ENCODE data around the gene CAB39L. TPM values are rescaled to one million over a fixed set of nuclear protein-coding genes. Genes with fewer than 3 reads are reported as not detected.

The CAB39L gene
- total RNA-seq, 1 experiment from 2014 or later = 3.6 TPM

DNA sequence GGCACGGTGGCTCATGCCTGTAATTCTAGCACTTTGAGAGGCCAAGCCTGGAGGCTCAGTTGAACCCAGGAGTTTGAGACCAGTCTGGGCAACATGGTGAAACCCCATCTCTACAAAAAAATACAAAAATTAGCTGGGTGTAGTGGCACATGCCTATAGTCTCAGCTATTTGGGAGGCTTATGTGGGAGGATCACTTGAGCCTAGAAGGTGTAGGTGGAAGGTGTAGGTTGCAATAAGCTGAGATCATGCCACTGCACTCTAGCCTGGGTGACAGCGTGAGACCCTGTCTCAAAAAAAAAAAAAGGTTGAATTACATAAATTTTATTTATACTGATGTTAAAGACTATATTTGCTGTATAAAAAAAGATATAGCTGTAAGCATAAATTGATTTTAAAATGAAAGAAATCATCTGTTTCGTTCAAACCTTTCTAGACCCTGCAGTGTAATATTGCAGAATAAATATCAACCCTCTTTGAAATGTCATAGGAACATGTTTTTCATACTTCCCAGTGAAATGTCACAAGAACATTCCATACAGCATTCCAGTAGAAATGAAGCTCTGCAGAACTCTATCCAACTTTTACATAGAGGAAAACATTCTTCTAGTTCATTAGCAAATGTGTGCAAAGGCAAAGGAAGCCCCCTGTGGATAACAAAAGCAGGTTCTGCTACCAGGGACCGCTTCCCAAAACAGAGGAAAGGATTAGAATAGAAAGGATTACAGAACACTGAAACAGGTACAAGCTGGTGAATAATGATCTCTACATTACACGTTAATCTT, 76.0 kb downstream of the CAB39L start:
- H3K27ac ChIP-seq (ENCODE audit: low read depth, low read length, poor library complexity, severe bottlenecking) = no peak overlapping the region
- DNase-seq (ENCODE audit: low spot score) = peak; percentile 6
- no peak overlapping the region for H3K4me3 ChIP-seq (ENCODE audit: low read depth, low read length, poor library complexity, severe bottlenecking)
- no peaks in the 10 kb centered on the region for H3K36me3 ChIP-seq (ENCODE audit: insufficient read depth, low read length, poor library complexity, severe bottlenecking)
- ChIA-PET POLR2A (ENCODE audit: low non-redundant PET) (interaction anchor here (0.7 kb wide), 1 partner anchor 1321 kb away, joined by 3 read pairs; no protein-coding TSS in a partner anchor), CTCF (interaction anchor here (0.6 kb wide), 1 partner anchor 68 kb away, joined by 11 read pairs; no protein-coding TSS in a partner anchor)
- TF ChIP-seq, protein P1, sequence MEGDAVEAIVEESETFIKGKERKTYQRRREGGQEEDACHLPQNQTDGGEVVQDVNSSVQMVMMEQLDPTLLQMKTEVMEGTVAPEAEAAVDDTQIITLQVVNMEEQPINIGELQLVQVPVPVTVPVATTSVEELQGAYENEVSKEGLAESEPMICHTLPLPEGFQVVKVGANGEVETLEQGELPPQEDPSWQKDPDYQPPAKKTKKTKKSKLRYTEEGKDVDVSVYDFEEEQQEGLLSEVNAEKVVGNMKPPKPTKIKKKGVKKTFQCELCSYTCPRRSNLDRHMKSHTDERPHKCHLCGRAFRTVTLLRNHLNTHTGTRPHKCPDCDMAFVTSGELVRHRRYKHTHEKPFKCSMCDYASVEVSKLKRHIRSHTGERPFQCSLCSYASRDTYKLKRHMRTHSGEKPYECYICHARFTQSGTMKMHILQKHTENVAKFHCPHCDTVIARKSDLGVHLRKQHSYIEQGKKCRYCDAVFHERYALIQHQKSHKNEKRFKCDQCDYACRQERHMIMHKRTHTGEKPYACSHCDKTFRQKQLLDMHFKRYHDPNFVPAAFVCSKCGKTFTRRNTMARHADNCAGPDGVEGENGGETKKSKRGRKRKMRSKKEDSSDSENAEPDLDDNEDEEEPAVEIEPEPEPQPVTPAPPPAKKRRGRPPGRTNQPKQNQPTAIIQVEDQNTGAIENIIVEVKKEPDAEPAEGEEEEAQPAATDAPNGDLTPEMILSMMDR (conservative IDR thresholded peaks at IDR 0.05; ENCODE audit: low read depth, low read length) = no peak
- no peak for TF ChIP-seq EZH2 (IDR thresholded peaks at IDR 0.05; ENCODE audit: borderline replicate concordance, low read depth, low read length, poor library complexity, severe bottlenecking)
- H3K27me3 ChIP-seq (replicated peaks; ENCODE audit: insufficient read depth, low read depth, low read length, poor library complexity) = no peaks in the 10 kb centered on the region
- H3K4me1 ChIP-seq (ENCODE audit: insufficient read depth, low read length, poor library complexity, severe bottlenecking) = no peaks in the 10 kb centered on the region
- intact Hi-C loops (cut with micrococcal nuclease; ENCODE audit: unreplicated experiment) = no loop called here
- no peaks in the 10 kb centered on the region for H3K9me3 ChIP-seq (ENCODE audit: low read depth, low read length, poor library complexity, severe bottlenecking)
- BruUV-seq (replicated peaks) = no TSS peak

DNA sequence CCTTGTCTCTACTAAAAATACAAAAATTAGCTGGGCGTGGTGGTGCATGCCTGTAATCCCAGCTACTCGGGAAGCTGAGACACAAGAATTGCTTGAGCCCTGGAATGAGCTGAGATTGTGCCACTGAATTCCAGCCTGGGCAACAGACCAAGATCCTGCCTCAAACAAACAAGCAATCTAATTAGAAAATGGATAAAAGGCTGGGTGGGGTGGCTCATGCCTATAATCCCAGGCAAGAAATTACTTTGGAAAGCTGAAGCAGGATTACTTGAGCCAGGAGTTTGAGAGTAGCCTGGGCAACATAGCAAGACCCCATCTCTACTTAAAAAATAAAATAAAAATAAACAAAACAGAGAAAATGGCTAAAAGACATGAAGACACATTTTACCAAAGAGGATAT, 77.0 kb downstream of the CAB39L start:
- no TSS peak for BruUV-seq (replicated peaks)
- ChIA-PET POLR2A (ENCODE audit: low non-redundant PET) (no interaction called here), CTCF (no interaction called here)
- Histone ChIP-seq H3K27ac (ENCODE audit: low read depth, low read length, poor library complexity, severe bottlenecking) (no peak overlapping the region), H3K9me3 (ENCODE audit: low read depth, low read length, poor library complexity, severe bottlenecking) (no peaks in the 10 kb centered on the region), H3K36me3 (ENCODE audit: insufficient read depth, low read length, poor library complexity, severe bottlenecking) (no peaks in the 10 kb centered on the region), H3K27me3 (replicated peaks; ENCODE audit: insufficient read depth, low read depth, low read length, poor library complexity) (no peaks in the 10 kb centered on the region), H3K4me1 (ENCODE audit: insufficient read depth, low read length, poor library complexity, severe bottlenecking) (no peaks in the 10 kb centered on the region), H3K4me3 (ENCODE audit: low read depth, low read length, poor library complexity, severe bottlenecking) (no peak overlapping the region)
- TF ChIP-seq EZH2 (IDR thresholded peaks at IDR 0.05; ENCODE audit: borderline replicate concordance, low read depth, low read length, poor library complexity, severe bottlenecking) = no peak
- TF ChIP-seq, protein P1 (conservative IDR thresholded peaks at IDR 0.05; ENCODE audit: low read depth, low read length) = no peak
- intact Hi-C loops (cut with micrococcal nuclease; ENCODE audit: unreplicated experiment) = no loop called here
- DNase-seq (ENCODE audit: low spot score) = no peak

DNA sequence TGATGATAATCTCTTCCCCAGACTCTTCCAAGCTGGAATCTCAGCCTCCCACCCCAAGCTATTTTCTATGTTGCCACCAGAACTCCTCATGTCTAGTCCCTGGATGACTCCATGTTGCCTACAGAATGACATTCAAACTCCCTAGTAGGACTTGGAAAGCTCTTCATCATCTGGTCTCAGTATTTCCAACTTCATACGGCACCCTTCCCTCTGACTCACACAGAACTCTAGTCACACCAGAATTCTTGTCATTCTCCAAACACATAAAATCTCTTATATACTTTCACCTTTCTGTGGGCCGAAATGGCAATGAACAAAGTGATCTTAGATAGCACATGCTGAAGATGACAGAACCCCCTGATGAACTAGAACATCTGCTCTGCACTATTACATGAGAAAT, 86.2 kb downstream of the CAB39L start:
- POLR2A ChIA-PET (ENCODE audit: low non-redundant PET) = no interaction called here

More for the DNA sequence above, 86.2 kb downstream of the CAB39L start:
- TF ChIP-seq, protein P1 (conservative IDR thresholded peaks at IDR 0.05; ENCODE audit: low read depth, low read length) = no peak
- TF ChIP-seq EZH2 (IDR thresholded peaks at IDR 0.05; ENCODE audit: borderline replicate concordance, low read depth, low read length, poor library complexity, severe bottlenecking) = no peak
- intact Hi-C loops (cut with micrococcal nuclease; ENCODE audit: unreplicated experiment) = no loop called here
- CTCF ChIA-PET = no interaction called here
- H3K4me3 ChIP-seq (ENCODE audit: low read depth, low read length, poor library complexity, severe bottlenecking) = no peak overlapping the region
- H3K4me1 ChIP-seq (ENCODE audit: insufficient read depth, low read length, poor library complexity, severe bottlenecking) = no peaks in the 10 kb centered on the region
- BruUV-seq (replicated peaks) = no TSS peak
- H3K27me3 ChIP-seq (replicated peaks; ENCODE audit: insufficient read depth, low read depth, low read length, poor library complexity) = no peaks in the 10 kb centered on the region
- no peak overlapping the region for H3K27ac ChIP-seq (ENCODE audit: low read depth, low read length, poor library complexity, severe bottlenecking)
- H3K9me3 ChIP-seq (ENCODE audit: low read depth, low read length, poor library complexity, severe bottlenecking) = no peaks in the 10 kb centered on the region
- no peaks in the 10 kb centered on the region for H3K36me3 ChIP-seq (ENCODE audit: insufficient read depth, low read length, poor library complexity, severe bottlenecking)
- no peak for DNase-seq (ENCODE audit: low spot score)
